ENCODE results near the gene RPL27A. TPM values are rescaled to one million over a fixed set of nuclear protein-coding genes. Genes with fewer than 3 reads are reported as not detected.

The RPL27A gene
- total and polyA plus RNA-seq, 2 donors (not counting 3 experiments of a cell fraction or from before 2014, with no cell fraction given), result 1,303 to 1,363 TPM

DNA sequence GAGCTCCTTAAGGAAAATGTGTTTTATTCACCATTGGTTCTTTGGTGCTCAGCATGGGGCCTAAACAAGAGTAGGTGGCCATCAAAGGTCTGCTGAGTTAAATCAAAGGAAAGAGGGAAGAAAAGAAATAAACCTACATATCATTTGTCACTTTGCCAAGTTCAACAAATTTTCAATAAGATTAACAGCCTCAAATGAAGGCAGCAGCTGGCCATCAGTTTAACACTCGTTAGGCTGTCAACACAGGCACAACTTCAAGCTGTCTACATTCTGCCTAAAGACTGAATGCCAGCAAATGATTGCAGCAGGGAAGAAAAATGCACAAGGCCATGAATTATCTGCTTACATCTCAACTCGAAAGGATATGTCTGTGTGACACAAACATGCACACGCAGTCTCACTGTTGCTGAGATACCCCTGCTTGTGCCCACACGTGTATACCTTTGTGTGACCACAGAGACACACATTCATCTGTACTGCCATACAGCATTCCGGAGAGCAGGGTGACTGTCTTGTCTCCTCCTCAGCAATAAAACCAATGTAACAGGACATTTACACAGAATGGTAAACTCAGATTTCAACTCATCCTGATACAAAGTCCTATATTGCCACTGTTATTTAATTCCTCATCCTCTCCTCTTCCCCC lies 40.3 kb upstream of the RPL27A start:
- Histone ChIP-seq H4K20me1 (replicated peaks; ENCODE audit: control insufficient read depth, extremely low read depth, insufficient read depth, low read length) (no peaks in the 10 kb centered on the region), H2AFZ (ENCODE audit: low read depth, low read length) (no peak overlapping the region), H3K79me2 (ENCODE audit: control insufficient read depth, insufficient read depth, low read length) (no peaks in the 10 kb centered on the region), H3K9me1 (replicated peaks; ENCODE audit: control insufficient read depth, extremely low read depth, insufficient read depth, low read length) (no peaks in the 10 kb centered on the region), H3K4me3 (replicated peaks in 1 of 3; ENCODE audit: insufficient read depth in 1 of 3, low read depth in 1 of 3, low read length in 3 of 3) (no peak overlapping the region), H3K27ac (ENCODE audit: insufficient read depth, low read depth, low read length) (no peak overlapping the region), H3K36me3 (ENCODE audit: control insufficient read depth in 2 of 2, extremely low read depth in 1 of 2, insufficient read depth in 2 of 2, low read length in 2 of 2) (peaks cover 0 to 15% of the 10 kb centered on the region in 2 experiments), H3K4me2 (ENCODE audit: insufficient read depth, low read length) (no peak overlapping the region), H3K27me3 (ENCODE audit: control insufficient read depth in 2 of 2, insufficient read depth in 2 of 2, low read length in 2 of 2) (no peaks in the 10 kb centered on the region), H3K9me3 (replicated peaks; ENCODE audit: control insufficient read depth, insufficient read depth, low read length) (no peaks in the 10 kb centered on the region), H3K9ac (replicated peaks; ENCODE audit: extremely low read depth, insufficient read depth, low read length) (no peak overlapping the region), H3K4me1 (ENCODE audit: control insufficient read depth, extremely low read depth, insufficient read depth, low read length) (no peaks in the 10 kb centered on the region)
- TF ChIP-seq EZH2 (IDR thresholded peaks at IDR 0.05; ENCODE audit: borderline replicate concordance, low read depth, low read length, severe bottlenecking), result no peak
- TF ChIP-seq MYC (IDR thresholded peaks at IDR 0.05; ENCODE audit: low read depth, low read length), result no peak
- TF ChIP-seq, protein P1, sequence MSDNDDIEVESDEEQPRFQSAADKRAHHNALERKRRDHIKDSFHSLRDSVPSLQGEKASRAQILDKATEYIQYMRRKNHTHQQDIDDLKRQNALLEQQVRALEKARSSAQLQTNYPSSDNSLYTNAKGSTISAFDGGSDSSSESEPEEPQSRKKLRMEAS (IDR thresholded peaks at IDR 0.05; ENCODE audit: insufficient read depth, insufficient read length), result no peak
- TF ChIP-seq POLR2A (IDR thresholded peaks at IDR 0.05; ENCODE audit: low read depth, low read length), result no peak
- TF ChIP-seq, protein P2, sequence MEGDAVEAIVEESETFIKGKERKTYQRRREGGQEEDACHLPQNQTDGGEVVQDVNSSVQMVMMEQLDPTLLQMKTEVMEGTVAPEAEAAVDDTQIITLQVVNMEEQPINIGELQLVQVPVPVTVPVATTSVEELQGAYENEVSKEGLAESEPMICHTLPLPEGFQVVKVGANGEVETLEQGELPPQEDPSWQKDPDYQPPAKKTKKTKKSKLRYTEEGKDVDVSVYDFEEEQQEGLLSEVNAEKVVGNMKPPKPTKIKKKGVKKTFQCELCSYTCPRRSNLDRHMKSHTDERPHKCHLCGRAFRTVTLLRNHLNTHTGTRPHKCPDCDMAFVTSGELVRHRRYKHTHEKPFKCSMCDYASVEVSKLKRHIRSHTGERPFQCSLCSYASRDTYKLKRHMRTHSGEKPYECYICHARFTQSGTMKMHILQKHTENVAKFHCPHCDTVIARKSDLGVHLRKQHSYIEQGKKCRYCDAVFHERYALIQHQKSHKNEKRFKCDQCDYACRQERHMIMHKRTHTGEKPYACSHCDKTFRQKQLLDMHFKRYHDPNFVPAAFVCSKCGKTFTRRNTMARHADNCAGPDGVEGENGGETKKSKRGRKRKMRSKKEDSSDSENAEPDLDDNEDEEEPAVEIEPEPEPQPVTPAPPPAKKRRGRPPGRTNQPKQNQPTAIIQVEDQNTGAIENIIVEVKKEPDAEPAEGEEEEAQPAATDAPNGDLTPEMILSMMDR (IDR thresholded peaks at IDR 0.05; ENCODE audit: extremely low read depth in 1 of 2, insufficient read depth in 1 of 2, low read depth in 1 of 2, low read length in 2 of 2), result no peak
- TF ChIP-seq FOS (IDR thresholded peaks at IDR 0.05; ENCODE audit: borderline replicate concordance, insufficient read depth, low read length), result no peak
- no peak for TF ChIP-seq POLR2AphosphoS5 (IDR thresholded peaks at IDR 0.05; ENCODE audit: insufficient read depth, low read depth, low read length)
- TF ChIP-seq GATA2 (IDR thresholded peaks at IDR 0.05; ENCODE audit: insufficient read depth, insufficient read length, low read depth, low read length), result no peak
- TF ChIP-seq JUN (IDR thresholded peaks at IDR 0.05; ENCODE audit: borderline replicate concordance, insufficient read depth, insufficient read length, low read depth), result no peak
- CTCF ChIA-PET, result no interaction called here
- peak; percentile 10 for DNase-seq (ENCODE audit: low read depth, low spot score)
- FAIRE-seq, result no peak
- no TSS peak for BruUV-seq (replicated peaks)
- POLR2A ChIA-PET, result no interaction called here
- dilution Hi-C loops (cut with MboI; ENCODE audit: extremely low pct_ligation_motif_present, low sequenced_read_pairs), result no loop called here
- intact Hi-C loops (cut with micrococcal nuclease), result no loop called here

Measured in endothelial cell of umbilical vein (primary cell).